ENCODE data around the gene FGD4. TPM values are rescaled to one million over a fixed set of nuclear protein-coding genes. Genes with fewer than 3 reads are reported as not detected.

FGD4 gene
- total RNA-seq, 1 experiment from 2014 or later, result 54.3 TPM

DNA sequence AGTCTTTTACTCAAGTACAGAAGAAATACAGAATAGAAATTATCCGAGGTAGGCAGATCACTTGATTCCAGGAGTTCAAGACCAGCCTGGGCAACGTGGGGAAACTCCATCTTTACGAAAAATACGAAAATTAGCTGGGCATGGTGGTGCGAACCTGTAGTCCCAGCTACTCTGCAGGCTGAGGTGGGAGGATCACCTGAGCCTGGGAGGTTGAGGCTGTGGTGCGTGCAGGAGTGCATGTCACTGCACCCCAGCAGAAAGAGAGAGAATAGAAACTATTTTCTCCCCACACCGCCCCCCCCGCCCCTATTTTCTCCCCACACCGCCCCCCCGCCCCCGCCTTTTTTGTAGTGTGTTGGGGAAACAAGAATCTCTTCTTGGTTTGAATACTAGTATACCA is 281.9 kb downstream of the FGD4 start:
- TF ChIP-seq, protein P1, sequence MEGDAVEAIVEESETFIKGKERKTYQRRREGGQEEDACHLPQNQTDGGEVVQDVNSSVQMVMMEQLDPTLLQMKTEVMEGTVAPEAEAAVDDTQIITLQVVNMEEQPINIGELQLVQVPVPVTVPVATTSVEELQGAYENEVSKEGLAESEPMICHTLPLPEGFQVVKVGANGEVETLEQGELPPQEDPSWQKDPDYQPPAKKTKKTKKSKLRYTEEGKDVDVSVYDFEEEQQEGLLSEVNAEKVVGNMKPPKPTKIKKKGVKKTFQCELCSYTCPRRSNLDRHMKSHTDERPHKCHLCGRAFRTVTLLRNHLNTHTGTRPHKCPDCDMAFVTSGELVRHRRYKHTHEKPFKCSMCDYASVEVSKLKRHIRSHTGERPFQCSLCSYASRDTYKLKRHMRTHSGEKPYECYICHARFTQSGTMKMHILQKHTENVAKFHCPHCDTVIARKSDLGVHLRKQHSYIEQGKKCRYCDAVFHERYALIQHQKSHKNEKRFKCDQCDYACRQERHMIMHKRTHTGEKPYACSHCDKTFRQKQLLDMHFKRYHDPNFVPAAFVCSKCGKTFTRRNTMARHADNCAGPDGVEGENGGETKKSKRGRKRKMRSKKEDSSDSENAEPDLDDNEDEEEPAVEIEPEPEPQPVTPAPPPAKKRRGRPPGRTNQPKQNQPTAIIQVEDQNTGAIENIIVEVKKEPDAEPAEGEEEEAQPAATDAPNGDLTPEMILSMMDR (conservative IDR thresholded peaks at IDR 0.05), result no peak
- Histone ChIP-seq H4K20me1 (ENCODE audit: control insufficient read depth, insufficient read depth, insufficient read length) (no peaks in the 10 kb centered on the region), H4K91ac (ENCODE audit: insufficient read length, low read depth, low read length) (no peak overlapping the region), H2BK120ac (ENCODE audit: low read depth, low read length, poor library complexity, severe bottlenecking) (no peak overlapping the region), H3K23ac (ENCODE audit: insufficient read length, low read depth, low read length) (no peak overlapping the region), H2BK15ac (ENCODE audit: low read depth, low read length) (no peak overlapping the region), H3K79me2 (ENCODE audit: insufficient read depth, low read length) (peaks cover 29% of the 10 kb centered on the region; the same call in 1 of the 2 replicates), H2AFZ (ENCODE audit: low read length) (no peak overlapping the region), H3K18ac (ENCODE audit: insufficient read length, low read depth, low read length) (no peak overlapping the region), H3K4ac (ENCODE audit: low read depth, low read length) (no peak overlapping the region), H3K56ac (ENCODE audit: insufficient read length, low read depth, low read length) (no peak overlapping the region), H3K79me1 (ENCODE audit: insufficient read depth, low read depth, low read length, poor library complexity, severe bottlenecking) (no peaks in the 10 kb centered on the region), H3K4me1 (ENCODE audit: insufficient read depth, low read length) (no peaks in the 10 kb centered on the region), H3K23me2 (ENCODE audit: insufficient read length, low read depth, low read length, poor library complexity, severe bottlenecking) (no peaks in the 10 kb centered on the region), H3K4me2 (ENCODE audit: insufficient read depth, insufficient read length, low read length) (peak overlapping the region; percentile 25), H4K8ac (replicated peaks; ENCODE audit: insufficient read length, low read depth, low read length) (no peak overlapping the region), H3T11ph (ENCODE audit: low read length) (no peak overlapping the region), H3K9me3 (ENCODE audit: control insufficient read depth, low read depth, low read length) (no peaks in the 10 kb centered on the region), H3K9ac (ENCODE audit: extremely low read depth, insufficient read length, low read length) (no peak overlapping the region), H2BK20ac (ENCODE audit: low read depth, low read length, poor library complexity, severe bottlenecking) (no peak overlapping the region), H3K27ac (ENCODE audit: insufficient read length, low read depth, low read length) (no peak overlapping the region), H2AK5ac (ENCODE audit: insufficient read length, low read length) (no peak overlapping the region), H4K5ac (ENCODE audit: insufficient read length, low read depth, low read length) (no peak overlapping the region), H3K27me3 (ENCODE audit: insufficient read depth, low read length) (no peaks in the 10 kb centered on the region), H2BK12ac (ENCODE audit: insufficient read length, low read depth, low read length) (no peak overlapping the region), H2BK5ac (ENCODE audit: insufficient read length, low read length) (no peak overlapping the region), H3K14ac (ENCODE audit: insufficient read depth, low read length) (no peak overlapping the region)
- DNase-seq, result no peak
- Mint-ChIP-seq H3K27ac (no peak overlapping the region), H3K4me3 (peak overlapping the region; percentile 46 to 57; a peak in 4 of 5 replicates), H3K4me1 (peaks cover 10 to 16% of the 10 kb centered on the region in 2 experiments), H3K27me3 (ENCODE audit: low read depth) (no peaks in the 10 kb centered on the region), H3K9me3 (no peaks in the 10 kb centered on the region), H3K36me3 (ENCODE audit: insufficient read depth in 1 of 3, low read depth in 3 of 3) (peaks cover 12 to 22% (median 13%) of the 10 kb centered on the region in 3 experiments; a peak in 6 of 7 replicates)
- no CpG with 5 or more reads among the region's 11 CpGs for WGBS (ENCODE audit: extremely low coverage, insufficient read length, low lambda C conversion rate)
